DMS53 treated with DMSO at 0.1 percent for 48 hours (cell line): Measurements from ENCODE around the gene IFFO2.

ENCODE experiments used
- DNase-seq: peaks from one replicate; lab custom pipeline; 2025; ENCODE audit not compliant: unreplicated experiment; lab: John Stamatoyannopoulos, UW

Gene IFFO2

DNA sequence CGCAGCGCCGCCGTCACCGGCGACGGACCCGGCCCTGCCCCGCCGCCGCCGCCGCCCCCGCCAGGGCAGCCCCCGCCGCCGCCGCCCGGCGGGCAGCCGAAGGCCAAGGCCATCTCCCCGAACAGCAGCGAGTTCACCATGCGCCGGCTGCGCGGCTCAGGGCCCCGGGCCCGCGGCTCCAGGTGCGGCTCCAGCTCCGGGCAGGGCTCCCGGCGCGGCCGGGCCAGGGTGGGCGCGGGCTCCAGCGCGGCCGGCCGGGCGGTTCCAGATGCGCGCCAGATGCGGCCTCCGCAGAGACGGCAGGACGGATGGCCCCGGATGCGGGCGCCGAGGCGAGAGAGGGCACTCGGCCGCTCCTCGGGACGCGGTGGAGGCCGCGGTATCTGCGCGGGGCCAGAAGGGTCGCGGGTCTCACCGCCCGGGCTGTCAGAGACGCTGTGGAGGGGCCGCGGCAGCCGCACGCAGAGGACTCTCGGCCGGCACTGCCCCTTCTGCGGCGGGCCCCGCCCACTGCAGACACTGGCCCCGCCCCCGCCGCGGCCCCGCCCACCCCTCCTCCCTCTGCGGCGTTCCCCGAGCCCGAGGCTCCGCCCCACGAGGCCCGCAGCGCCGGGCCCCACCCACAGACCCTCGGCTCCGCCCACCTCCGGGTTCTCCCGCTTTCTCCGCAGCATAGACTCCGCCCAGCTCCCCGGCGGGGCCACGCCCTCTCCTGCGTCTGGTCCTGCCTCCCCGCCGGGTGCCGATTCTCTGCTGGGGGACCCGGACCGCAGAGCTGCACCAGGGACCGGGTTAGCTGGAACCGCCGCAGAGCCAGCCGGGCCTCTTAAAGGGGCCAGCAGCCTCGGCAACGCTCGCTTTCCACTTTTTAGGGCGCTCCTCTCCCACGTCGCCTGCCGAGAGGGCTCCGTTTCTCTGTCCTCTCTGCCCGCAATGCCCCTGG is at the start of gene IFFO2:
Gene IFFO2, minus strand, starts transcription at position 484 of the 943 bp plus-strand sequence. Its CDS starts 344 bp downstream, at position 140.
- peak; percentile 66 for DNase-seq

DNA sequence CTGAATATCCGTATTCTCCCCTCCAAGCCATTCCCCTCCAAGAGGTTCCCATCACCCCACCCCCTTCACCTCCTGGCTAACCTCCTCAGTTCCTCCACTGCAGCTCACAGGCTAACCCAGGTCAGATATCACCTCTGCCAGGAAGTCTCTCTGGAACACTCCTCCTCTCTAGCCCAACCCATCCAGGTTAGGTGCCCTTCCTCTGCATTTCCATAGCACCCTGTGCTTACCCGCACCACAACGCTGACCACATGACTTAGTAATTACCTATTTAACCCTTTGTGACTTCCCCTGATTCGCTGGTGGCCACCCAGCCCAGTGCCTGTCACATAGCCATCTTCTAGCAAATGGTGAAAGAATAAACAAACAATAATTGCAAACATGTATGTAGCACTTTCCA is 49.5 kb upstream of the IFFO2 start:
- no peak for DNase-seq

DNA sequence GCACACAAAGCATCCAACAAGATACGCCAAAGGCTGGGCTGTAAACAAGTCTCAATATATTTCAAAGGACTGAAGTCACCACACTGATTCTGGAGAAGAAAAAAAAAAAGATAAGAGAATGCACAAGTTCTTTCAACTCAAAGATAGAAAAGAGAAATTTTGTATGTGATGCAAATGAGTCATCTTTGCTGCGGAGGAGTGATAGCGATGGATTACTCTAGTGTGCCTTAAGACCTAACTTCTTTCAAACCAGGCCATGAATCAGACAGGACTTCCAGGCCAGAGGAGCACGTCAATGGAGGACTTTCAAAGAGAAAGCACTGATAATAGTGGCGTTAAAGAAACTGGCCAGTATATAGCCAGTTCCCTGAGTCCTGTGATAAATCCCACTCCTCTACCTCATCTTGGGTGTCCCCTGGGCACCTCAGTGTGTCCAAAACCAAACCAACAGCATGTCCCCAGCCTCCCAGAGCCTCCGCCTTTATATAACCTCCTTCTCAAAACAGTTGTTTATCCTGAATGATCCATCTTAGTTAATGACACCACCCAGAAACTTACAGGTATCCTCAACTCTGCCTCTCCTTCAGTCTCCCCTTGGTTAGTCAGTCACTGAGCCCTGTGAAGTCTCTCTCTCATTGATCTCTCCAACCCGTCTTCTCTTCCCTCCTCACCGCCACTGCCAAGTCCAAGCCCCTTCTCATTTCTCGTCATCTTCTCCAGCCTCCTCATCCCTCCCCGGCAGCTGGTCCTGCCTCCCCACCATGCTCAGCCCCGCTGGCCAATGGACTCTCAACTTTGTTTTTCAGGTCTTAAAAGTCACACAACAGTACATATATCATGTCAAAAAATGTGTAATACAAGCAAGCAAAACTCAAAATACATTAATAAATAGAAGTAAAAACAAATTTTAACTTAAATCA is 47.2 kb upstream of the IFFO2 start:
- no peak for DNase-seq

DNA sequence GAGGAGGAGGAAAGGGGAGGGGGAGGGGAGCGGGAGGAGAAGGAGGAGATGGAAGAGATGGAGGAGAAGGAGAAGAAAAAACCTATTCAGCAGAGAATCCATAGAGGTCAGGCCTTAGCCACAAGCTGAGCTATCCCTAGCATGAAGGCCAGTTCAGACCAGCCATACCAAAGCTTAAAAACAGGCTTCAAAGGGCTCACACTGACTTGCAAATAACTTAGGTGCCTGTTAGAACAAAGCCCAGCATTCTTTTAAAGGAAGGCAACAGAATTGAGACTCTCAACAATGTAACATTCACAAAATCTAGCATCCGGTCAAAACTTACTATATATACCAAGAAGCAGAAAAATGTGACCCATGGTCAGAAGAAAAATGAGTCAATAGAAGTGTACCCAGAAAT is 43.6 kb upstream of the IFFO2 start:
- no peak for DNase-seq

DNA sequence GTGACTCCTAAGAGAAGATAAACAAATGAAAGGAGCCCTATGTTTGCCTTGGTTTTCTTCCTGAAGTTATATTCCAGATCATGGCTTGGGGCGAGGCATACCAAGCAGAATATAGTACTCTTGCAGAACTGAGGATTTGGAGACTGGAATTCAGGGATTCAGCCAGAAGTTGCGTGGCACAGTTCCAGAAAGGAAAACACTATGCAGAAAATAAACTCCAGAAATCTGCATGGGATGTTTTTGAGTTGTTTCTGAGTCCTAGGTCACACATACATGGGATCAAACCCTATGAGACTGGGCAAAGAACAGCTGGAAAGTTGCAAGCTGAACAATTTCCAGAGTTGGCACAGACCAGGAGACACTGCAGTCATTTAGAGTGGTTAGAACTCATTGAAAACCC is 42.9 kb upstream of the IFFO2 start:
- DNase-seq, result no peak

DNA sequence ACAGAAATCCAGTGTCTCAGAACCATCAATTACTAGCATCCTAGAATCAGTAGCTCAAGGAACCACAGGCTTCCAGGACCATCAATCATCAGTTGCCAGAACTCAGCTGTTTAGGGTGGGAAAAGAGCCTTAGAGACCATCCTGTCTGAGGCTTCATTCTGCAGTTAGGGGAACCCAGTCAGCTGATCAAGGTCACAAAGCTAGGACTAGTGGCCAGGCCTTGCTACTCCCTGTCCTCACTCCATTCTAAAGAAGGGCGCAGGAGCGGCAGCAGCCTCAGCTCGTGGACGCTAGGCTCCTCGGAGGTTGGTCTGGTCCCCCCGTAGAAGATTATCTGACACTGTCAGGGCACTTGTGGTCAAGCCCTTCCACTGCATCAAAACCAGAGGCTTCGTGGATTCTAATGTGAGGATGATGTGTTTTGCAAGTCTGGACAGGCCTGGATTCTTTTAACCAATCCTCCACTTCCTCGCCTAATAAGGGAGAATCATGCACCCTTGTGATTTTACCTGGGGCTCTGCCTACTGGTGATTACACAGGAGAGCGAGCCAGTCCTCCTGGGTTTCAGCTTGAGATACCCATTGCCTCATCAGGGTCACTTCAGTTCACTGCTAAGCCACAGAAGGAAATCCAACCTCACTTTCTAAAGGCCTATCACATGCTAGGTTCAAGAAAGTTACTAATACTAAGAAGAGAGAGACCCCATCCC is 41.7 kb upstream of the IFFO2 start:
- no peak for DNase-seq

DNA sequence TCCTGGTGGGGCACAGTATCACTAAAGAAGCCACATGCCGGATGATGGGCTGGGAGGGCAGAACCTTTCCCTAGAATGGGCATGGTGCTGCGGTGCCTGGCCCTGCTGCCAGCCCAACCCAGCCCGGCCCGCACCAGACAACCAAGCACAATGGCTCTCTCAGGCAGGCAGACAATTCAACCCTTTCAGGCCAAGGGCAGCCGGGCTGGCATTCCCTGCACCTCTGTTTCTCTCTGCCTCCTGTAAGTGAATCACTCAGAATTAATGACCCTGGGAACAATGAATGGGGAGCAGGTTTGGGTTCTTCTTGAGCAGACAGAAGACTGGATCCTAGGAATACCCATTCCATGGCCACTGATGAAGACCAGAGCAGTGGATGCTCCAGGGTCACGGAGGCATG is 41.0 kb upstream of the IFFO2 start:
- no peak for DNase-seq

DNA sequence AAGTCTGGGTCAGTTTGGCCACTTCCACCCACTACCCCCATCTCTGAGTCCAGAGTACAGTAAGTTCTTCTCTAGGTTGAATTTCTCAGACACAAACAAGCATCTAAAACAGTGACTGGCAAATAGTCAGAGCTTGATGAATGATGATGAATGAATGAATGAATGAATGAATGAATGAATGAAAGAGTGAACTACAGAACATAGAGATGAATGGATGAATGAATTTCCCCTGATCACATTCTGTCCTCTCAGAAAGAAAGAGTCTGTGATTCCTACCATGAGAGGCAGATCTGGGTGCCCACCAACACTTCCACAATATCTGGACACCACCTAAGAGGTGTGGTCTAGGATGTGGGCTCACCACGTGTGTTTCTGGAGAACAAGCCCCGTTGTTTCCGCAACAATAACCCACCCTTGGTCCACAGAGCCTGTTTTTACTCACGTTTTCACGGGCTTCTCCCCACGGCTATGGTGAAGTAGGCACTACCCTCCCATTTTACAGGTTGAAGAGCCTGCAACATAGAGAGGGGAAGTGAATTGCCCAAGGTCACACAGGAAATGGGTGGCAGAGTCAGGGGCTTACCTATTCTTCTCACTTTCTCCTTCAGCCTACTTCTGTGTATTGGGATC is 40.2 kb upstream of the IFFO2 start:
- no peak for DNase-seq

DNA sequence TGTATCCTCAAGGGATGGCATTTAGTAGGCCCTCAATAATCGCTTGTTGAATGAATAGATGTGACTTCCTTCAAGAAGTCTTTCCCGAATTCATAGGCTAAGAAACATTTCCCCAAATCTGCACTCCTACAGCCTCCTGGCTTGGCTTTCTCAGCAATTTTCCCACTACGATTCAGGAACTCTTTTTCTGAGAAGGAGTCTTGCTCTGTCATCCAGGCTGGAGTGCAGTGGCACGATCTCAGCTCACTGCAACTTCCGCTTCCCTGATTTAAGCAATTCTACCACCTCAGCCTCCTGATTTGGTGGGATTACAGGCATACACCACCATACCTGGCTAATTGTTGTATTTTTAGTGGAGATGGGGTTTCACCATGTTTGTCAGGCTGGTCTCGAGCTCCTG is 37.9 kb upstream of the IFFO2 start:
- no peak for DNase-seq

DNA sequence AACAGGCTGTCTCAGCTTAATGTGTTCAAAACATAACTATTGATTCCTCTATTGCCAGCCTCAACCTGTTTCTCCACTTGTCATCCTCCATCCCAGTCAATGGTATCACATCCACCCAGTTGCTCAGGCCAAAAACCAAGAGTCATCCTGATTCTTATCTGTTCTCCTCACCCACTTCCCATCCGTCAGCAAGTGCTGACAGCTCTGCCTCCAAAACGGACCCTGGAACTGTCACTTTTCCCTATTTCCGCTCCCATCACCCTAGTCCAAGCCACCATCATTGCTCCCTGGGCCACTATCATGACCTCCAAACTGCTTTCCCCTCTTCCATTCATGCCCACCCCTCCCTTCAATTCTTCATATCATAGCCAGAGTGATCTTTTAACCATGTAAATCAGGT is 36.2 kb upstream of the IFFO2 start:
- no peak for DNase-seq

DNA sequence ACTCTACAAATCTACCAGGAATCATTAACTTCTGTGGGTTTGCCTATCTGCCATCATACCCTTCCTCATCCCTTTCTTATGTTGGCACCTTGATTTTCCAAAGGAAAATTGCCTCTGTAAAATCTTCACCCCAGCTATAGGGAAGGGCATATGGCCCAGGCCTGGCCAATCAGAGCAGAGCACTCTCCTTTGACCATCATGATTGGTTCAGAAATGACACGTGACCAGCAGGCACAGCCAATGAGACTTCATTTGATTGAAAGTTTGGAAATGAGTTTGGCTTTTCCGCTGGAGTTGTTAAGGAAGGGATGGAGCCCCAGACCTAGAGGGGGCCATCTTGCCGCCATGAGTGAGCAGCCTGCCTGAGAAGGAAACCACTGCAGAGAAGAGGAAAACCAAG is 35.1 kb upstream of the IFFO2 start:
- no peak for DNase-seq

DNA sequence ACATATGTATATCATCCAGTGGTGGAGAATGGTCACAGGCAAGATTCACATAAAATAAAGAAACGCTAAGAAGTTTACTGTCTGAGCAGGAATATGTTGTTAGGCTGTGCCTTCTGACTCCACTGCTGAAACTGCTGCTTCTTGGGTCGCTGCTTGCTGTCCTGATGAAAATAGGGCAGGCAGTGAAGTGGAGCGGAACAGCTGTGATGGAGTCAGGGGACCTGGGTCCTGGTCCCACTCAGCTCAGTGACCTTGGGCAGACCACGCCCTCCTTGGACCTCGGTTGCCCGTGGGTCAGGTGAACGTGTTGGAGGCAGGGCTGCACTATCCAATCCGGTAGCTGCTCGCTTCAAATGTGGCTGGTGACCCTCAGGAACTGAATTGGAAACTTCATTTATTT is 33.4 kb upstream of the IFFO2 start:
- DNase-seq, result no peak

DNA sequence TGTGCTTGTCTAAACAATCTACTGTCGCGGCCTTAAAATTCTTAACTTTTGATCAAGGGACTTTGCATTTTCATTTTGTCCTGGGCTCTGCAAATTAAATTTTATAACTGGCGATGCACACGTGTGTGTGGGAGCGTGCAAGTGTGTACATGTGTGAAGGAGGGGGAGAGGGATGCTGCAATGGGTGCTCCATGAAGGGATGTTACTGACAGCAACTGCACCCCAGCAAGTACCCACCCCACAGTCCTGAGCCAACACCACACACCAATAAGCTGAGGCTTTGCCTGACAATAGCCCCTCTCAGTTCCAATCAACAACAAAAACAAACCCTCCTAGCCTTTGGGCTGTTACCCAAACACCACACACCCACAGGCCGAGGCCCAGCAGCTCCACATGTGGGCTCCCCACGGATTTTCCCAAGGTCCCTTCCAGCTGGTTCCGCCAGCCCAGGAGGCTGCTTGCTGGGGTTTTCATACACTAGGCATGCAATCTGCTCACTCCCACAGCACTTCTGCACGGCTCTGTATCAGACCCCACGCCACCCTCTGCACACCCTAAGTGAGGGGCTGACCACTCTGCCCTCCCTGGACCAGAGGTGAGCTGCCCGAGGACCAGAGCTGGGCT is 32.8 kb upstream of the IFFO2 start:
- no peak for DNase-seq

DNA sequence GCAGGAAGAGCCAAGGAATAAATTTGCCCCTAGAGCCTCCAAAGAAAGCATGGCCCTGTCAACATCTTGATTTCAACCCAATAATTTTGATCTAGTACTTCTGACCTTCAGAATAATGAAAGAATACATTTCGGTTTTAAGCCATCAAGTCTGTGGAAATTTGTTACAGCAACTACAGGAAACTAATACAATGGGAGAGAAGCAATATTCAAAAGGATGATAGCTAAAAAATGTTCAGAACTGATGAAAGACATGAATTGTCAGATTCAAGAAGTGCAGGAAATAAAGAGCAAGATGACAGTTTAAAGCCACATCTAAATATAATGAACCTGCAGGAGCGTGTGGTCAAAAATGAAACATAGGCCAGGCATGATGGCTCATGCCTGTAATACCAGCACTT is 24.8 kb upstream of the IFFO2 start:
- no peak for DNase-seq

DNA sequence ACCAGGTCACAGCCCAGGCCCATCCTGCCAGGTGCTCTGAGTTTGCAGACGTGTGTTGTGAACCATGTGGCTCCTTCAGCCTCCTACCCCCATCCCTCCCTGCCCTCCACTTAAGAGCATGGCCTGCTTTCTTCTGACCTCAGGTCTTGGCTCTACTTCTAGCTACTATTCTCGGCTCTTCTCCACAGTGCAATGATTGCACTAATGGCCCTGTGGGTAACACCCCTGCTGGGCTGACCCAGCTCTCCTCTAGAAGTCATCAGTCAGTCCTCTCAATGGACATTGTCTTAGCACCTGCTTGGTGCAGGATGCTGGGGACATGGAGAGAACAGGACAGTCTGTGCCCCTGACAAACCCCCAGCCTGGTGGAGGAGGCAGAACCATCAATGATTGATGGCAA is 22.2 kb upstream of the IFFO2 start:
- DNase-seq, result no peak

DNA sequence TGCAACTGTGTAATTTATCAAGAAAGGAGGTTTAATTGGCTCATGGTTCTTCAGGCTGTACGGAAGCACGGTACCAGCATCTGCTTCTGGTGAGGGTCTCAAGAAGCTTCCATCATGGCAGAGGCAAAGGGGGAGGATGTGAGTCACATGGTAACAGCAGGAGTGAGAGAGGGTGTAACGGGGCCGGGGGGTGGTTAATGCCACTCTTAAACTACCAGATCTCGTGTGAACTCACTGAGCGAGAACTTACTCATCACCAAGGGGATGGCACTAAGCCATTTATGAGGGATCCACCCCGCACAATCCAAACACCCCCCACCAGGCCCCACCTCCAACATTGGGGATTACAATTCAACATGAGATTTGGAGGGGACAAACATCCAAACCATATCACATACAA is 21.0 kb upstream of the IFFO2 start:
- no peak for DNase-seq

DNA sequence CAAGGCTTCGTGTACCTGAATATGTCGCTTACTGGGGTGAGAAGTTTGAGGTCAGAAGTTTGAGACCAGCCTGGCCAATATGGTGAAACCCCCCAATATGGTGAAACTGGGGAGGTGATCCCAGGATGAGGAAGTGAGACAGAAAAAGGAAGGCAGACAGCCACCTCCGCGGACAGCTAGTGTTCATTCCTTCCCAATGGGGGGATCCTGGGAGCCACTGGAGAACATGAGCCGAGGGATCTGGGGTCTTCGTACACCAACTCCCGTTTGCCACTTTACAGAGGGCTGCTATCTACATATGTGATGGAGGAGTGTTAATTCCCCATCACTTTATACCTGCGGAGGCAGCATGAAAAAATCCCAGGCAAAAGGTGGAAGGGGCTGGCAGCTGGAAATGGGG is 19.6 kb upstream of the IFFO2 start:
- no peak for DNase-seq

DNA sequence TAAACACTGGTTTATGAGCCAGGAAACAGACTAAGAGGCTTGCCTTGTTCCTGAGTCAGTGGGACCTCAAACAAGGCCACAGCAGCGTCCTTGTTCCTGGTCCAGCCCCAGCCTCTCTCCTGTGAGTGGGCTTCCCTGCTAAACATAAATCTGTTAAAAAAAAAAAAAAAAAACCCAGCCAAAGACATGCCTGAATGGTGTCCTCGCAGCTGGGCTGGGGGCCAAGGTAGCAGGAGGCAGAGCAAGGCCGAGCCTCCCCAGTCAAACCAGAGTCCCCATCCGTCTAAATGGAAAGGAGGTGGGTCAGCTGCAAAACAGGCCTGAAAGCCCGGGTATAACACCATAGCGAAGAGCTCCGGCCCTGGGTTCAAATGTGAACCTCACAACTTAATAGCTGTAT is 18.1 kb upstream of the IFFO2 start:
- no peak for DNase-seq

DNA sequence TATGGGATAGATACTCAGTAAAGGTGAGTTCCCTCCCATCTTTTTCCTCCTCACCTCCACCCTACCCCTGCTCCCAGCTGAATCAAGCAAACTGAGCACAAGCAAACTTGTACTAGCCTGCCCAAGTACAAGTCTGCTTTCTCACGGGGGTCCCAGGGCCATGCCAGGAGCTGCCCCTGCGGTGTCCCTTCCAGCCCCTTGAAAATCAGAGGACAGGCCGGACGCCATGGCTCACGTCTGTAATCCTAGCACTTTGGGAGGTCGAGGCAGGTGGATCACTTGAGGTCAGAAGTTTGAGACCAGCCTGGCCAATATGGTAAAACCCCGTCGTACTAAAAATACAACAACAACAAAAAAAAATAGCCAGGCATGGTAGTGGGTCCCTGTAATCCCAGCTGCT is 17.5 kb upstream of the IFFO2 start:
- no peak for DNase-seq

DNA sequence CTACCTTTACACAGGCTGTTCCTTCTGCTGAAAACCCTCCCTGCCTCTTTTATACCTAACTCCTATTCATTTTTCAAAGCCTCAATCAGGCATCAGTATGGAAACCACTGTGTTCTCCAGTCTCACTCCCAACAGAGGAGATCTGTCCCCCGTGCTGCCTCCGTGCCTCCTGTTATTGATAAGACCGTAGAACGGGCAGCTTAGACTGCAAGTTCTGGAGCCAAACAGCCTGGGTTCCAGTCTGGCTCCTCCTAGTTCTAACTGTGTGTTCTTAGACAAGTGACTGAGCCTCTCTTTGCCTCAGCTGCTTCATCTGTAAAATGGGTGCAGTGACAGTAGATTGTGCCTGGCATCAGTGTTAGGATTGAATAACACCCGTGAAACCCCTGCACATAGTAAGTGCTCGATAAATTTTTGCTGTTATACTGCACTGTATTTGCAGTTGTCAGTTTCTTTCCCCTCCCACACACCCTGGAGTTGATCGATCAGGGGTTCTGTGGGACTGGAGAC is 17.0 kb upstream of the IFFO2 start:
- DNase-seq, result no peak
